Fibroblast of skin of left biceps (primary cell): ENCODE measurements around the gene AACS.
"Not testable (repeated sequence)": the region's sequence is repeated elsewhere in the genome, so short reads cannot be mapped to it uniquely, and the experiment has no call there.

Experiments
- DNase-seq, 2 experiments: peaks; one replicate each; pipeline ENCODE4 v3.0.0-alpha.2; 2013; ENCODE audit warnings: low read depth in 2 of 2

Gene AACS

DNA sequence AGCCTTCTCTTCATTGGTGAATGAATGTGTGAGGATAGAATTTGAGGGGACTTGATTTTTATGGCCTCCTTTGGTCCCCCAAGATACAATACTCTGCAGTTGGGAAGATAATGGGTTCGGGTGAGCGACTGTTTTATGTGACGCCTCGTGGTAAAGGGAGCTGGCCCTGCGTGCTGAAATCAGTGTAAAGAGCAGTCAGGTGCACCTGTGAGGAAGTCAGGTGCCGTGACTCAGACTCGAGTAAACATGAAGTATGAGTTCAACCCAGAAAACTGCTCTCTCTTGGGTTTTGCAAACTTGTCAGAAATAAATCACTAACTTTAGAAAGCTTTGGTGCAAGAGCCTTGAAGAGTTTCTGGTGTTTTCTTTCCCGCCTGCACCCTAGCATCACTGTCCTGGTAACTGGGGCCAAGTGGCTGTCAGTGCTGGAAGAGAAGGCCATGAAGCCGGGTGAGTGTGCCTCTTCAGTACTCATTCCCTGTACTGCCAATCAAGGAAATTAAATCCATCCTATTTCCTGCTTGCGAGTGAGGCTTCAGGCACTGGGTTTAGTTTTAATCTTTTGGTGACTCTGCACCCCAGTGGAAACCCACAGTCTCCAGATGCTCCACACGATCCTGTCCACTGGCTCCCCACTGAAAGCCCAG, 59.2 kb downstream of the AACS start:
- DNase-seq: no peak

GRCh38 chr12:125125271-125125670, 60.0 kb downstream of the AACS start:
- no peak for DNase-seq

DNA sequence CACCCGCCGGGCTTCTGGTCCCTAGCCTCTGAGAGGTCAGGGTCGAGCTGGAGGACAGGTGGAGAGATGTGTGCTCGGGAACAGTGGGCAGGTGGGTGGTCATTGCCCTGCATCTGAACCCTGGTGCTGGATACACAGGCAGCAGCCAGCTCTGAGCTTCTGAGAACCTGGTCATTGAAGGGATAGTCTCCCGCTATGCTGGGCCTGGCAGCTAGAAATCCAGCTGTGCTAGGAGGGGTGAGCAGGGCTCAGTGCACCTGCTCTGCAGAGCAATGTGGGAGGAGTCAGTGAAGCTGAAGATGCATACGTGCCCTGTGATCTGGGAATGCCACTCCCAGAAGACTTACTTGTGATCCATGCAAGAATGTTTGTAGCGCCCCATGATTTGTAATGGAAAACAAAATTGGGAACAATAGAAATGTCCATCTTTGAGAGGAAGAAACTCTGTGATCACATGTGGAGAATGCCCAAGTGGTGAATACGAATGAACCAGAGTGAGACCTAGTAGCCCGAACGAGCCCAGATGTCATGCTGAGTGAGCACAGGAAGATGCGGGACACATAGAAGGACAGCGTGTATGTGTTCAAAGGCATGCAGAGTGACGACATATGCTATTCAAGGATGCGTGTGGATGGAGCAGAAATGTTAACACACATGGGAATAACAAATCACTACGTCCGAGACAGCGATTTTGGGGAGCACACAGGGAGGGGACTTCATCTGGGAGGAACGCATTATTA, 63.4 kb downstream of the AACS start:
- DNase-seq: no peak

DNA sequence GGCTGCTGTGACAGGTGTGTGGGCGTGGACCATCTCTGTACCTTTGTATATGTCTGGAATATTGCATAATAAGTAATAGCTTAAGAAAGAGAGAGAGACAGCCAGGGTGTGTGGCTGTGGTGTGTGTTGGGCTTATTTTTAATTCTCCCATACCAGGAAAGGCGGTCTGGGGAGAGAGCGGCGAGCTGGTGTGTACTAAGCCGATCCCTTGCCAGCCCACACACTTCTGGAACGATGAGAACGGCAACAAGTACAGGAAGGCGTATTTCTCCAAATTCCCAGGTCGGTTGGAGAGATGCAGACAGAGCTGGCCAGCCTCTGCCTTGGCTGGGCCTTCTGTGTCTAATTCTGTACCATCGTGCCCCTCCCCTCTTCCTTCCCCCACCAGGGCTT, 63.9 kb downstream of the AACS start:
- no peak for DNase-seq

GRCh38 chr12:125129591-125130255, 64.5 kb downstream of the AACS start:
- DNase-seq: no peak

- no peak for DNase-seq
Measured at GRCh38 chr12:125131958-125132357, 66.7 kb downstream of the AACS start.

DNA sequence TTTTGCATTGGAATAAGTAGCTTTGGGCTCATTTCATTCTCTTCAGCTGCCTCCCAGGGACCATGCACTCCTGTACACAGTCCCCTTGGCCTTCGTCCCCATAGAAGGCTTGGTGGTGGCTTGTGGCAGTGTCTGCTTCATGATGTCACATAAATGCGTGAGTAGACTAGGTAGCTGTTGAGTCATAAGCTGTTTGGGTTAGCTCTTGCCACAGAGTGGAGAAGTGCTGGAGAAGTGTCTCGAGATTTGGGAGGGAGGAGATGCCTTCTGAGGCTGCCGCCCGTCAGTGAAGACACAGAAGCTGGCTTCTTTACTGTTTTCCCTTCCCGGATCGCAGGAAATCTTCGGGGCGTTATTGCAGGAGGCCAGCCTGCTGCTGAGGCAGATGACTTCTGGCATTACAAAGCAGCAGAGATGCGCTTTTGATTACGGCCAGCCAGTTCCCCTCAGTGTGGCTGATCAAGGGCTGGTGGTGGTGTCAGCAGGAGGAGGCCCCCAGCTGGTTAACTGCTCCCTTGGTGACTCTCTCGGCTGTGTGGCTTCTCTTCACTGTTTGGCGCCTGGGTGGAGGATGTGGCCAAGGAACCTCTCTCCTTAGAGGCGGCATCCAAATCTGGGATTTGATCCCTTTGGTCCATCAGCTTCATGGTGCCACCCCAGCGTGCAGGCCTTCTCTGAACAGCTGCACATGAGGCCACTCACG, 67.6 kb downstream of the AACS start:
- DNase-seq: no peak

DNA sequence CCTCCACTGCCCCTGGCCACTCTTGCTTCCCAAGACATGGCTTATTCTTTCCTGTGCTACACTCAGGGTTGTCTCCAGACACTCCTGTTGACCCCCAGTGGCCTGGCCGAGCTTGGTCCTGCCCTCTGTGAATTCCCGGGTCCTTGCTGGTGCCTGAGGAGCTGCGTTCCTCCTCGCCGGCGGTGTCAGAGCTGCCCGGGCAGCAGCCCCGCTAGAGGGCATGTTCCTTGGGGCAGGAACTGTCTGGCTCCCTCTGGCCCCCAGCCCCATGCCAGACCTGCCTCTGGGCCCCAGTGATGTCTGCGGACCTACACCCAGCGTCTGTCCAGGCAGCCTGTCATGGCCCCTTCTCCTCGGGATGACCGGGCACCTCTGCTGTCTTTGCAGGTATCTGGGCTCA, 68.4 kb downstream of the AACS start:
- DNase-seq: no peak

DNA sequence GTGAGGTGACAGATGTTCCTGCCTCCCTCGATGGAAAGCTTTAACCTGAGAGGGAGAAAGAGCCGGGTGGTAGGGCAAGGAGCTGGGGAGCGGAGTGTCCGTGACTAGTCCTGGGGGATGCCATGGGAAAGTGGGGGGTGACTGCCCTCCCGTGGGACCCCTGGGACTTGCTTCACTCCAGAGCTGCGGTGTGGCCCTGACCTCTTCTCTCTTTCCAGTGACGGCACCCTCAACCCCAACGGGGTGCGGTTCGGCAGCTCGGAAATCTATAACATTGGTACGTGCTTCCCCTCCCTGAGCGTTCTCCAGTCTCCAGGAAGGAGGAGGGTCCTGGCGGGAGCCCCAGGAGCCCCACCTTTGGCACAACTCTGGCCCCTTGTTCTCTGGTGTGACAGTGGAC, 69.3 kb downstream of the AACS start:
- no peak for DNase-seq

- DNase-seq: no peak
Measured at GRCh38 chr12:125135906-125136305, 70.7 kb downstream of the AACS start.

DNA sequence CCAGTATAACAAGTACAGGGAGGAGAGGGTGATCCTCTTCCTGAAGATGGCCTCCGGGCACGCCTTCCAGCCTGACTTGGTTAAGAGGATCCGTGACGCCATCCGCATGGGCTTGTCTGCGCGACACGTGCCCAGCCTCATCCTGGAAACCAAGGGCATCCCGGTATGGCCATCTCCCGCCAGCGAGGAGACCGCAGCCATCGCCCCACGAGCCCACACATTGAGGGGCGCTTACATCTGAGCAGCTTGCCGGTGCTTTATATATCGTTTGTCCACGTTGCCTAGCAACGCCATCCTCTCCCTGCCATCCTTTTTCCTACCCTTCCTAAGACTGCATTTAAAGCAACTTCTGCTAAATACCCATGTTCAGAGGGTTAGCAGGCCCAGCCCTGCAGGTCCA, 71.5 kb downstream of the AACS start:
- no peak for DNase-seq

- no peak for DNase-seq
Measured at GRCh38 chr12:125137766-125138344, 72.6 kb downstream of the AACS start.

DNA sequence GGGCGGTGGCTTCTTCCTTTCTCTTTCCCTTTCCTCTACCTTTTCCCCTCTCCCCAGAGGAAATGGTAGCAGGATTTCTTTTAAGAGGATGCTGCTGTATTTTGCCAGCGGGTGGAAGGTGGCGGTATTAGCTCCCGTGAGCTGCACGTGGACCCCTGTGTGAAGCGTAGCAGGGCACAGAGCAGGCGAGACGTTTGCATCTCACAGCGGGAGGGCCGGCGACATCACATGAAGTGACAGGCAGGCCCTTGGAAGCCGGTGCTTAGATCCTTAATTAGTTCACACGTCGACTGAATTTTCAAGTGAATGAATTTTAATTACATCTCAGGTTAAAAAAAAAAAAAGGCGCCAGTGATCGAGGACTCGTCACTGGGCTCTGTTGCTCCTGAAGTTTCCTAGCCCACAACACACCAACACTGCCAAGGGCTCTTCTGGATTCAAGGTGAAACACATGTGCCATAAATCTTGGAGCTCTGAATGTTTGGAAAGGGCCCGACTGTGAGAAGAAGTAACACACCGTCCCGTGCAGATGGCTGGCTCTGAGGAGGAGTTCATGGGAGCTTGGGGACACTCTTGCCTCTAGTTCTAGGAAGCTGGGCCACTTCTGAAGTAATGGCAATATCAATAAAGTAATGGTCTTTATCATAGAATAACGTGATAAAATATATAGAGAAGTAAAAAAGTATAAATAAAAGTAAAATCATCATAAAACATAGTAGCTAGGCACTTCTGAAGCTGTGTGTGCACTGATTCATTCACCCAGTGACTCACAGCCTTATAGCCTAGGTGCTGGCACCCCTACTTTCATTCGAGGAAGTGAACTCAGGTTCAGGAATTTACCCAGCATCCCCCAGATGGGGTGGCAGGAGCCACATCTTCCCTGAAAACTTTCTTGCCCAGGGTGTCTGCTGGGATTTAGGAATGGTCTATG, 75.3 kb downstream of the AACS start:
- DNase-seq: peak; percentile 13 to 18

- not testable (repeated sequence) for DNase-seq
Measured at GRCh38 chr12:125141210-125141573, 76.0 kb downstream of the AACS start.

DNA sequence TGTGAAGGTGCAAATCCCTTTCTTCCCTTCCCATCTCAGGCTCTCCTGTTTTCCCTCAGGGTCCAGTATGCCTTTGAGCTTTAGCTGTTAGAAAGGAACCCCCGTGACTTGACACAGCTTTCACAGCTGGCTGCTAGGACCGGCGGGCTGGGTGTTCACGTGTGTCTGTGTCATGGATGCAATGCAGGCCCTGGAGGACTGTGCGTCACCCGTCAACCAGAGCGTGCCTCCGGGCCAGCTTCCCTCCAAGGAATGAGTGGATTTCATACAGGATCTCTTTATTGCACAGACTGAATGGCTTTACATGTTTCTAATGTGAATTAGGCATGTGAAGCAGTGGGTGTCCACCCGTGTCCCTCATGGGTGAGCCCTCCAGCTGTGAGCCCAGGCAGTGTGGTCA, 77.4 kb downstream of the AACS start:
- DNase-seq: peak in 1 of 2 experiments; percentile 1

- peak in 1 of 2 experiments; percentile 3 for DNase-seq
Measured at GRCh38 chr12:125143491-125143890, 78.3 kb downstream of the AACS start.

- no peak for DNase-seq
Measured at GRCh38 chr12:125145196-125145595, 80.0 kb downstream of the AACS start.

- no peak for DNase-seq
Measured at GRCh38 chr12:125148316-125148715, 83.1 kb downstream of the AACS start.

GRCh38 chr12:125149160-125150108, 84.2 kb downstream of the AACS start:
- no peak for DNase-seq

DNA sequence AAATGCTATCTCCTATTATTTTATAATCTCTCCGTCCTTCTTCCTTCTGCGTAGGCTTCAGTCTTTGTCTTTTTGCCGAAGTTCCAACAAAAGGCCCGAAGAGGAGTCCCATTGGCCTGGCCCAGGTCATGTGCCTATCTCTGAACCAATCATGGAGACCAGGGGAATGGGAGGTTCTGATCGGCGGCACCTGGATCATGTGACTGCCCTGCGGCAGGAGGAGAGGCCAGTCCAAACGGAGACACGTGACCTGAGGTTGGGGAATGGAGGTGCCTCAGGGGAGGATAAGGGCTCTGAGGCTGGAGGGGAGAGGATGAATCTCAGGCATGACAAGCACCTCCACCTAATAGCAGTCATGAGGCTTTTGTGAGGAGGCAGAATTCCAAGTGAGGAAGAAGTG, 86.0 kb downstream of the AACS start:
- no peak for DNase-seq
